ENCODE results near the gene PRR16.

Gene PRR16

GRCh38 chr5:120512791-120513650 lies 48.9 kb downstream of the PRR16 start:
- TF ChIP-seq CTCF (conservative IDR thresholded peaks at IDR 0.05; ENCODE audit: low read length): no peak
- DNase-seq (ENCODE audit: low read depth): no peak
- H3K4me3 ChIP-seq (ENCODE audit: low read length): no peak overlapping the region

GRCh38 chr5:120516805-120517204 lies 52.7 kb downstream of the PRR16 start:
- peak; percentile 77 for DNase-seq (ENCODE audit: low read depth)
- TF ChIP-seq CTCF (conservative IDR thresholded peaks at IDR 0.05; ENCODE audit: low read length): no peak
- no peak overlapping the region for H3K4me3 ChIP-seq (ENCODE audit: low read length)

- TF ChIP-seq CTCF (conservative IDR thresholded peaks at IDR 0.05; ENCODE audit: low read length): no peak
- H3K4me3 ChIP-seq (ENCODE audit: low read length): no peak overlapping the region
- DNase-seq (ENCODE audit: low read depth): no peak
These were observed 53.6 kb downstream of the PRR16 start for GRCh38 chr5:120517607-120518252.

- DNase-seq (ENCODE audit: low read depth): no peak
- no peak for TF ChIP-seq CTCF (conservative IDR thresholded peaks at IDR 0.05; ENCODE audit: low read length)
- H3K4me3 ChIP-seq (ENCODE audit: low read length): no peak overlapping the region
These were observed 54.5 kb downstream of the PRR16 start for GRCh38 chr5:120518581-120518980.

- TF ChIP-seq CTCF (conservative IDR thresholded peaks at IDR 0.05; ENCODE audit: low read length): no peak
- H3K4me3 ChIP-seq (ENCODE audit: low read length): no peak overlapping the region
- no peak for DNase-seq (ENCODE audit: low read depth)
These were observed 63.2 kb downstream of the PRR16 start for GRCh38 chr5:120527251-120527650.

GRCh38 chr5:120528609-120529008 lies 64.5 kb downstream of the PRR16 start:
- peak; percentile 77 for DNase-seq (ENCODE audit: low read depth)
- no peak overlapping the region for H3K4me3 ChIP-seq (ENCODE audit: low read length)
- no peak for TF ChIP-seq CTCF (conservative IDR thresholded peaks at IDR 0.05; ENCODE audit: low read length)

GRCh38 chr5:120529386-120529785 lies 65.3 kb downstream of the PRR16 start:
- no peak overlapping the region for H3K4me3 ChIP-seq (ENCODE audit: low read length)
- no peak for DNase-seq (ENCODE audit: low read depth)
- no peak for TF ChIP-seq CTCF (conservative IDR thresholded peaks at IDR 0.05; ENCODE audit: low read length)
